Measurements from ENCODE around the gene MS4A5. TPM values are rescaled to one million over a fixed set of nuclear protein-coding genes. Genes with fewer than 3 reads are reported as not detected.
"Not testable (repeated sequence)": the region's sequence is repeated elsewhere in the genome, so short reads cannot be mapped to it uniquely, and the experiment has no call there.

The MS4A5 gene
- total and polyA plus RNA-seq, 2 of the 13 experiments (the other 11 are each of a cell fraction or from before 2014, with no cell fraction given), result not detected

- H4K20me1 ChIP-seq (ENCODE audit: insufficient read depth, low read length), result no peaks in the 10 kb centered on the region
- no peak overlapping the region for H3K4me2 ChIP-seq (ENCODE audit: low read depth, low read length)
- H3K36me3 ChIP-seq (replicated peaks in 1 of 2; ENCODE audit: control insufficient read depth in 1 of 2, insufficient read depth in 2 of 2, low read length in 2 of 2), result no peaks in the 10 kb centered on the region
- no peak for DNase-seq (ENCODE audit: low spot score)
- no peak overlapping the region for H3K4me3 ChIP-seq (replicated peaks in 1 of 3; ENCODE audit: insufficient read depth in 1 of 3, low read depth in 2 of 3, low read length in 3 of 3)
- FAIRE-seq, result no peak
- in situ Hi-C loops (cut with HindIII; ENCODE audit: extremely low pct_ligation_motif_present, low pct_unique_long_range_greater_than_20kb), result no loop called here
- CTCF ChIA-PET (ENCODE audit: low intra/inter-chr PET ratio, low total read pairs), result no interaction called here
- no peaks in the 10 kb centered on the region for H3K27me3 ChIP-seq (ENCODE audit: control insufficient read depth in 1 of 2, insufficient read depth in 2 of 2, low read length in 2 of 2)
- H3K4me1 ChIP-seq (ENCODE audit: insufficient read depth, low read length), result no peaks in the 10 kb centered on the region
- H3K27ac ChIP-seq (ENCODE audit: extremely low read length, insufficient read depth, low read length), result no peak overlapping the region
- no peak for ATAC-seq
- TF ChIP-seq SOX13 (IDR thresholded peaks at IDR 0.05), result no peak
- TF ChIP-seq SOX13 (CRISPR knock-in tag; conservative IDR thresholded peaks at IDR 0.05 in 1 of 2, IDR thresholded peaks at IDR 0.05 in 1 of 2), result no peak
- no peak for TF ChIP-seq HOXA3 (CRISPR knock-in tag; IDR thresholded peaks at IDR 0.05)
- no peak for TF ChIP-seq HOXA7 (CRISPR knock-in tag; IDR thresholded peaks at IDR 0.05)
- no peak for TF ChIP-seq ZEB1 (IDR thresholded peaks at IDR 0.05; ENCODE audit: insufficient replicate concordance, low read depth)
- no peak for TF ChIP-seq ZNF749 (CRISPR knock-in tag; IDR thresholded peaks at IDR 0.05; ENCODE audit: borderline replicate concordance)
- no peak overlapping the region for H2AFZ ChIP-seq (ENCODE audit: low read length)
- BruUV-seq (replicated peaks), result no TSS peak
- H3K79me2 ChIP-seq (ENCODE audit: insufficient read depth, low read length), result no peaks in the 10 kb centered on the region
- intact Hi-C loops (cut with micrococcal nuclease; ENCODE audit: unreplicated experiment), result no loop called here
- POLR2A ChIA-PET, result no interaction called here
- no peak overlapping the region for H3K9ac ChIP-seq (ENCODE audit: insufficient read depth, low read depth, low read length)
- no peaks in the 10 kb centered on the region for H3K9me3 ChIP-seq (ENCODE audit: low read length)
Observed at GRCh38 chr11:60447846-60448245, 18.5 kb downstream of the MS4A5 start.

GRCh38 chr11:60451185-60451584, 21.8 kb downstream of the MS4A5 start:
- H2AFZ ChIP-seq (ENCODE audit: low read length); H3K9ac ChIP-seq (ENCODE audit: insufficient read depth, low read depth, low read length); DNase-seq (ENCODE audit: low spot score); H4K20me1 ChIP-seq (ENCODE audit: insufficient read depth, low read length); H3K27me3 ChIP-seq (ENCODE audit: control insufficient read depth in 1 of 2, insufficient read depth in 2 of 2, low read length in 2 of 2); CTCF ChIA-PET (ENCODE audit: low intra/inter-chr PET ratio, low total read pairs); H3K4me3 ChIP-seq (replicated peaks in 1 of 3; ENCODE audit: insufficient read depth in 1 of 3, low read depth in 2 of 3, low read length in 3 of 3); FAIRE-seq; POLR2A ChIA-PET; H3K36me3 ChIP-seq (replicated peaks in 1 of 2; ENCODE audit: control insufficient read depth in 1 of 2, insufficient read depth in 2 of 2, low read length in 2 of 2); ATAC-seq; in situ Hi-C loops (cut with HindIII; ENCODE audit: extremely low pct_ligation_motif_present, low pct_unique_long_range_greater_than_20kb); H3K27ac ChIP-seq (ENCODE audit: extremely low read length, insufficient read depth, low read length); H3K9me3 ChIP-seq (ENCODE audit: low read length); H3K79me2 ChIP-seq (ENCODE audit: insufficient read depth, low read length); intact Hi-C loops (cut with micrococcal nuclease; ENCODE audit: unreplicated experiment); BruUV-seq (replicated peaks); H3K4me1 ChIP-seq (ENCODE audit: insufficient read depth, low read length); H3K4me2 ChIP-seq (ENCODE audit: low read depth, low read length): not testable (repeated sequence)
- WGBS (ENCODE audit: low lambda C conversion rate), result 85% methylated on average over 4 of the region's 32 CpGs
